Embryonic facial prominence (tissue), 1 donor: ENCODE results near the gene TP53BP2.
A peak's percentile ranks its signal among the peaks of the same experiment; 100 is the strongest.
"Not testable (repeated sequence)": the region's sequence is repeated elsewhere in the genome, so short reads cannot be mapped to it uniquely, and the experiment has no call there.

Experiments
- DNase-seq: peaks from one replicate; pipeline ENCODE4 v3.0.0-alpha.2; 2016; ENCODE audit errors: extremely low spot score

TP53BP2 gene

GRCh38 chr1:223845810-223846682 lies at the start of gene TP53BP2:
Gene TP53BP2, minus strand, starts transcription at chr1:223845947. Its CDS starts 267 bp downstream, at chr1:223845680.
- DNase-seq, result peak; percentile 74

GRCh38 chr1:223890494-223890893 lies 44.7 kb upstream of the TP53BP2 start:
- not testable (repeated sequence) for DNase-seq

GRCh38 chr1:223889319-223889718 lies 43.6 kb upstream of the TP53BP2 start:
- not testable (repeated sequence) for DNase-seq

GRCh38 chr1:223887747-223888418 lies 42.1 kb upstream of the TP53BP2 start:
- no peak for DNase-seq

GRCh38 chr1:223886516-223886921 lies 40.8 kb upstream of the TP53BP2 start:
- DNase-seq, result no peak

GRCh38 chr1:223885614-223886013 lies 39.9 kb upstream of the TP53BP2 start:
- DNase-seq, result no peak

- no peak for DNase-seq
Measured at GRCh38 chr1:223878598-223879325, 33.0 kb upstream of the TP53BP2 start.

GRCh38 chr1:223877804-223878203 lies 32.1 kb upstream of the TP53BP2 start:
- no peak for DNase-seq

GRCh38 chr1:223876590-223876989 lies 30.8 kb upstream of the TP53BP2 start:
- no peak for DNase-seq

- DNase-seq, result no peak
Measured at GRCh38 chr1:223873044-223873443, 27.3 kb upstream of the TP53BP2 start.

- DNase-seq, result no peak
Measured at GRCh38 chr1:223872308-223872901, 26.7 kb upstream of the TP53BP2 start.

- no peak for DNase-seq
Measured at GRCh38 chr1:223870617-223871574, 25.1 kb upstream of the TP53BP2 start.

GRCh38 chr1:223864599-223865368 lies 19.0 kb upstream of the TP53BP2 start:
- not testable (repeated sequence) for DNase-seq

GRCh38 chr1:223864084-223864483 lies 18.3 kb upstream of the TP53BP2 start:
- DNase-seq, result no peak

- DNase-seq, result no peak
Measured at GRCh38 chr1:223861904-223862303, 16.2 kb upstream of the TP53BP2 start.

GRCh38 chr1:223860051-223860622 lies 14.4 kb upstream of the TP53BP2 start:
- no peak for DNase-seq

GRCh38 chr1:223859058-223859457 lies 13.3 kb upstream of the TP53BP2 start:
- no peak for DNase-seq

GRCh38 chr1:223856386-223856785 lies 10.6 kb upstream of the TP53BP2 start:
- no peak for DNase-seq

- no peak for DNase-seq
Measured at GRCh38 chr1:223853748-223854147, 8.0 kb upstream of the TP53BP2 start.

- DNase-seq, result no peak
Measured at GRCh38 chr1:223853275-223853674, 7.5 kb upstream of the TP53BP2 start.
